Rectal smooth muscle tissue (tissue), 1 donor: ENCODE results near the gene DPCD.

Experiments
- H3K27ac ChIP-seq: one replicate; pipeline ENCODE4 v1.7.0; 2013; ENCODE audit warnings: low read depth, low read length, inconsistent platforms
- H3K27me3 ChIP-seq: one replicate; pipeline ENCODE4 v1.7.0; 2013; ENCODE audit warnings: low read length; ENCODE audit not compliant: control insufficient read depth, insufficient read depth
- H3K36me3 ChIP-seq: one replicate; pipeline ENCODE4 v1.7.0; 2013; ENCODE audit warnings: low read length; ENCODE audit not compliant: control insufficient read depth, insufficient read depth
- H3K4me1 ChIP-seq: one replicate; pipeline ENCODE4 v1.7.0; 2013; ENCODE audit warnings: low read length; ENCODE audit not compliant: control insufficient read depth, insufficient read depth
- H3K4me3 ChIP-seq: one replicate; pipeline ENCODE4 v1.7.0; 2013; ENCODE audit warnings: low read length
- H3K9ac ChIP-seq: one replicate; pipeline ENCODE4 v1.7.0; 2013; ENCODE audit warnings: low read length

The DPCD gene

GRCh38 chr10:101611096-101611905 lies 23.2 kb downstream of the DPCD start:
- H3K36me3 ChIP-seq = peaks cover 17% of the 10 kb centered on the region
- no peak overlapping the region for H3K4me3 ChIP-seq
- H3K4me1 ChIP-seq = no peaks in the 10 kb centered on the region
- no peaks in the 10 kb centered on the region for H3K27me3 ChIP-seq
- H3K27ac ChIP-seq = no peak overlapping the region
- H3K9ac ChIP-seq = no peak overlapping the region

DNA sequence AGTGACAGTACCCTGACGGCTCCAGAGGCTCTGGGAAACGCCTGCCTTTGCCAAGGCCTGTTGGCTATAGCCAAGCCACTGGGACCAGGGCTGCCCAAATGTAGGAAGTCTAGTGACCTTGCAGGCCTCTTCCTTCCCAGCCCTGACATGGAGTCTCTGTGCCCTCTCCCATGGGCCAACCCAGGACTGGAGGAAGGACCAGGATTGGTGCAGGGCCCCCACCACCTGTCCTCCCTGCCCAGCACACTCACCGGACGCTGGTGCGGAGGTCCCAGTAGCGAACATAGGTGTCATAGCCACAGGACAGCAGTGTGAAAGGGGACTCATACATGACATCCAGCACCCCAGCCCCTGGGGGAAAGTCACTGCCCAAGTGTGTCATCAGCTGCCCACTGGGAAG lies 24.0 kb downstream of the DPCD start:
- no peak overlapping the region for H3K4me3 ChIP-seq
- no peaks in the 10 kb centered on the region for H3K4me1 ChIP-seq
- no peak overlapping the region for H3K27ac ChIP-seq
- H3K9ac ChIP-seq = no peak overlapping the region
- no peaks in the 10 kb centered on the region for H3K27me3 ChIP-seq
- peaks cover 18% of the 10 kb centered on the region for H3K36me3 ChIP-seq

GRCh38 chr10:101612872-101613271 lies 24.8 kb downstream of the DPCD start:
- no peak overlapping the region for H3K4me3 ChIP-seq
- H3K27me3 ChIP-seq = no peaks in the 10 kb centered on the region
- H3K36me3 ChIP-seq = peaks cover 18% of the 10 kb centered on the region
- H3K9ac ChIP-seq = no peak overlapping the region
- no peaks in the 10 kb centered on the region for H3K4me1 ChIP-seq
- H3K27ac ChIP-seq = no peak overlapping the region

GRCh38 chr10:101613646-101614045 lies 25.5 kb downstream of the DPCD start:
- Histone ChIP-seq H3K4me1 (no peaks in the 10 kb centered on the region), H3K36me3 (peaks cover 18% of the 10 kb centered on the region), H3K9ac (no peak overlapping the region), H3K4me3 (no peak overlapping the region), H3K27me3 (no peaks in the 10 kb centered on the region), H3K27ac (no peak overlapping the region)

GRCh38 chr10:101614663-101615524 lies 26.8 kb downstream of the DPCD start:
- Histone ChIP-seq H3K27me3 (no peaks in the 10 kb centered on the region), H3K9ac (no peak overlapping the region), H3K4me1 (no peaks in the 10 kb centered on the region), H3K27ac (no peak overlapping the region), H3K36me3 (peaks cover 17% of the 10 kb centered on the region), H3K4me3 (no peak overlapping the region)

DNA sequence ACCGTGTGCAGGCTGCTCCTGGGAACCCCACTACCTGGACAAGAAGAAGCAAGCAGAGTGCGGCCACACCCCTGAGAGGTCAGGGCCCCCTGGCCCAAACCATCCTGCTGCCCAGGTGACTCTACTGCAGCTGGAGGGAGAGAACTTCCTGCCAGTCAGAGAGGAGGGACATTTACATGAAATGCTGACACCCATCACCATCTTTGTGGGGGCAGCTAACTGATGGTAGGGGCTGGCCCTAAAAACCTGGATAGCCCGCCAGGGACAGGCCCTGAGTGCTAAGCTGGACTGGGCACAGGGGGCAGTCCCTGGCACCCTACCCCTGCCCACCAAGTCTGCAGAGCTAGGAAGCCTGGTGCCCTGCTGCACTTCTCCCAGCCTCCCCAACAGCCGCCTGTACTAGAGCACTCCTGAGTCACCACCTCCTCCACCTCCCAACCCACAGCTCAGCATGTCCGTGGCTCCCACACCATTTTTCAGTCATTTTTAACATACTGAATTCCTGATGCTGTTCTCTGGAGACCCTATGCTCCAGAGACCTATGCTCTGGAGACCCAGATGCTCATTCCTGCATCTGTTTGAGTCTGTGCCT lies 27.5 kb downstream of the DPCD start:
- no peaks in the 10 kb centered on the region for H3K27me3 ChIP-seq
- peaks cover 18% of the 10 kb centered on the region for H3K36me3 ChIP-seq
- no peak overlapping the region for H3K4me3 ChIP-seq
- no peaks in the 10 kb centered on the region for H3K4me1 ChIP-seq
- H3K9ac ChIP-seq = no peak overlapping the region
- no peak overlapping the region for H3K27ac ChIP-seq

GRCh38 chr10:101616415-101617101 lies 28.4 kb downstream of the DPCD start:
- H3K27ac ChIP-seq = no peak overlapping the region
- H3K27me3 ChIP-seq = no peaks in the 10 kb centered on the region
- H3K9ac ChIP-seq = no peak overlapping the region
- no peak overlapping the region for H3K4me3 ChIP-seq
- no peaks in the 10 kb centered on the region for H3K4me1 ChIP-seq
- peaks cover 10% of the 10 kb centered on the region for H3K36me3 ChIP-seq

DNA sequence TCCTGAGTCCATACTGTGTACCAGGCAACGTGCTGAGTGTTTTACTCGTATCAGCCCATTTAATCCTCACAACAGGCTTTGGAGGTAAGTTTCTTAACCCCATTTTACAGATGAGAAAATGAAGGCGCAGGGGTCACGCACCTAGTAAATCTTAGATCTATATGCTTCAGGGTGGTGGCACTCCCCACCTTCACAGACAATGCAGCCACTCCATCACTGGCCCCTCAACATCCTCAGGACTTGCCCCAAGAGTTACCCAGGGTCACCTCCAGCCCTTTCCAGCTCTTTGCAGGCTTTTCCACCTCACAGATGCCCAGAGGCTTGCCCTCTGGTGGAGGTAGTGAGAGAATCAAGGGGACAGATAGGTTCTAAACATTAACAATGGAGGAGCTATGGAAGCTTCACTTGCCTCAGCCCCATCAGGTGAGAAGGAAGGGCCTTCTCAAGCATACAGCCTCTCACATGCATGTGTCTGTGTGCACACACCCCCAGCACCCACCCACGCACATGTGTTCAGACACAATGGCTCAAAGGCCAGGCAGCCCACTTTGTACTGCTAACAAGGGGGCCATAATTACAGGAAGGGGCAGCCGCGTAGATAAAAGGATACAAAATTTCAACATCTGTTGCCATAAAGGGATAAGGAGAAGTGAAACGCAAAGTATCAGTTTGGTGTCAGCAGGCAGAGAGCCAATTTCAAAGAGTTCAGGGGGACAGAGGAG lies 29.1 kb downstream of the DPCD start:
- peaks cover 10% of the 10 kb centered on the region for H3K36me3 ChIP-seq
- H3K9ac ChIP-seq = no peak overlapping the region
- no peak overlapping the region for H3K27ac ChIP-seq
- H3K4me1 ChIP-seq = no peaks in the 10 kb centered on the region
- no peaks in the 10 kb centered on the region for H3K27me3 ChIP-seq
- no peak overlapping the region for H3K4me3 ChIP-seq

DNA sequence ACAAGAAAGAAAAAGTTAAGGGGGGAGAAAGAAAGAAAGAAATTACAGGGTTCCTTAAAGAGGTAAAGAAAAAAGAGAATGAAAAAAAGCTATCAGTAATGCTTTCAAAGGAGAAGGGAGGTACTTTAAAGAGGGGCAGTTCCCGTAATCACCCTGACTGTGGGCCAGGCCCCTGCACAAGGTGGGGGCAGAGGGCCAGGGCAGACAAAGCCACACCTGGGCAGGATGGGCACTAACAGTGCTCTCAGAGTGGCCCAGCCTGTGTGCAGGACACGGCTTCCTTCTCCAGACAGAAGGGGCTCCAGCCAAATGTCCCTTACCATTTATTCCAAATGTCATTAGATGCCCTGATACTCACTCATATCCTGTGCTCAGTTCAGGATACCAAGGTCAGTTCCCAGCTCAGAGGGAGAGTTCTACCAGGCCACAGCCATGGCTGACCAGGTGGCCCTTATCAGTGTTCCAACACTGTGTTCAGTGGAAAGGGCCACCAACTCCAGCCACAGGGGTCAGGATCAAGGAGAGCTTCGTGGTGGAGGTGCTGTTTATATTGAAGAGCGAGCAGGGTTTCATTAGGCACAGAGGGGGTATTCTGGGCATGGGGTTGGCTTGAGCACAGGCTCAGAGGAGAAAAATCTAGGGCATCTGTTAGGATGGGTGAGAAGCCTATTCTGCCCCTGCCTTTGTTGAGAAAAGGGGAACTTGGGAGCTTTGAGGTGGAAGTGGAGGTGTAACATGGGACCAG lies 29.9 kb downstream of the DPCD start:
- Histone ChIP-seq H3K4me1 (no peaks in the 10 kb centered on the region), H3K36me3 (peaks cover 10% of the 10 kb centered on the region), H3K4me3 (no peak overlapping the region), H3K9ac (no peak overlapping the region), H3K27ac (no peak overlapping the region), H3K27me3 (no peaks in the 10 kb centered on the region)

- H3K4me1 ChIP-seq = no peaks in the 10 kb centered on the region
- H3K9ac ChIP-seq = no peak overlapping the region
- H3K36me3 ChIP-seq = peaks cover 12% of the 10 kb centered on the region
- H3K27me3 ChIP-seq = no peaks in the 10 kb centered on the region
- H3K27ac ChIP-seq = no peak overlapping the region
- H3K4me3 ChIP-seq = no peak overlapping the region
Observed at GRCh38 chr10:101618871-101619270, 30.8 kb downstream of the DPCD start.

- Histone ChIP-seq H3K4me3 (no peak overlapping the region), H3K36me3 (peaks cover 13% of the 10 kb centered on the region), H3K27me3 (no peaks in the 10 kb centered on the region), H3K27ac (no peak overlapping the region), H3K4me1 (no peaks in the 10 kb centered on the region), H3K9ac (no peak overlapping the region)
Observed at GRCh38 chr10:101619983-101620382, 31.9 kb downstream of the DPCD start.
